ENCODE data around the gene TTLL11.

The TTLL11 gene

GRCh38 chr9:121774715-121775613 is 318.1 kb downstream of the TTLL11 start:
- Histone ChIP-seq H3K9me3 (ENCODE audit: insufficient read depth, low read depth, low read length) (no peaks in the 10 kb centered on the region), H4K20me1 (ENCODE audit: insufficient read depth, low read length, poor library complexity, severe bottlenecking) (no peaks in the 10 kb centered on the region), H3K9me2 (replicated peaks; ENCODE audit: low read depth, low read length) (no peaks in the 10 kb centered on the region), H3K27me3 (ENCODE audit: insufficient read depth, low read length, poor library complexity, severe bottlenecking) (no peaks in the 10 kb centered on the region), H2AFZ (ENCODE audit: low read length) (no peak overlapping the region), H3K79me2 (ENCODE audit: insufficient read depth, low read length) (no peaks in the 10 kb centered on the region), H3F3A (ENCODE audit: low read depth) (no peaks in the 10 kb centered on the region), H3K4me3 (ENCODE audit: low read length, poor library complexity, severe bottlenecking) (no peak overlapping the region), H3K4me2 (ENCODE audit: low read depth, low read length, poor library complexity, severe bottlenecking) (no peak overlapping the region), H3K9ac (ENCODE audit: low read depth, low read length, poor library complexity, severe bottlenecking) (no peak overlapping the region), H3K36me3 (ENCODE audit: insufficient read depth, low read length) (peaks cover 49% of the 10 kb centered on the region; the same call in 1 of the 2 replicates), H3K4me1 (ENCODE audit: insufficient read depth, low read length, poor library complexity, severe bottlenecking) (no peaks in the 10 kb centered on the region)
- TF ChIP-seq EZH2phosphoT487 (IDR thresholded peaks at IDR 0.05; ENCODE audit: borderline replicate concordance) (no peak), CTCF (conservative IDR thresholded peaks at IDR 0.05; ENCODE audit: low read length) (no peak)

GRCh38 chr9:121773954-121774714 is 319.0 kb downstream of the TTLL11 start:
- H3K9me2 ChIP-seq (replicated peaks; ENCODE audit: low read depth, low read length), result no peaks in the 10 kb centered on the region

More at GRCh38 chr9:121773954-121774714, 319.0 kb downstream of the TTLL11 start:
- no peaks in the 10 kb centered on the region for H3K4me1 ChIP-seq (ENCODE audit: insufficient read depth, low read length, poor library complexity, severe bottlenecking)
- TF ChIP-seq EZH2phosphoT487 (IDR thresholded peaks at IDR 0.05; ENCODE audit: borderline replicate concordance), result no peak
- TF ChIP-seq CTCF (conservative IDR thresholded peaks at IDR 0.05; ENCODE audit: low read length), result no peak
- H3K36me3 ChIP-seq (ENCODE audit: insufficient read depth, low read length), result peaks cover 57% of the 10 kb centered on the region; the same call in 1 of the 2 replicates
- no peaks in the 10 kb centered on the region for H3K79me2 ChIP-seq (ENCODE audit: insufficient read depth, low read length)
- no peaks in the 10 kb centered on the region for H4K20me1 ChIP-seq (ENCODE audit: insufficient read depth, low read length, poor library complexity, severe bottlenecking)
- no peaks in the 10 kb centered on the region for H3K27me3 ChIP-seq (ENCODE audit: insufficient read depth, low read length, poor library complexity, severe bottlenecking)
- H3K4me2 ChIP-seq (ENCODE audit: low read depth, low read length, poor library complexity, severe bottlenecking), result no peak overlapping the region
- H3K9me3 ChIP-seq (ENCODE audit: insufficient read depth, low read depth, low read length), result no peaks in the 10 kb centered on the region
- no peaks in the 10 kb centered on the region for H3F3A ChIP-seq (ENCODE audit: low read depth)
- no peak overlapping the region for H3K9ac ChIP-seq (ENCODE audit: low read depth, low read length, poor library complexity, severe bottlenecking)
- H2AFZ ChIP-seq (ENCODE audit: low read length), result no peak overlapping the region
- H3K4me3 ChIP-seq (ENCODE audit: low read length, poor library complexity, severe bottlenecking), result no peak overlapping the region

Measured in Loucy (cell line).